ENCODE results near the gene FTSJ1. TPM values are rescaled to one million over a fixed set of nuclear protein-coding genes. Genes with fewer than 3 reads are reported as not detected.

Gene FTSJ1
- total RNA-seq, 4 donors from 2014 or later: 29.8 to 46.4 (median 42.2) TPM

DNA sequence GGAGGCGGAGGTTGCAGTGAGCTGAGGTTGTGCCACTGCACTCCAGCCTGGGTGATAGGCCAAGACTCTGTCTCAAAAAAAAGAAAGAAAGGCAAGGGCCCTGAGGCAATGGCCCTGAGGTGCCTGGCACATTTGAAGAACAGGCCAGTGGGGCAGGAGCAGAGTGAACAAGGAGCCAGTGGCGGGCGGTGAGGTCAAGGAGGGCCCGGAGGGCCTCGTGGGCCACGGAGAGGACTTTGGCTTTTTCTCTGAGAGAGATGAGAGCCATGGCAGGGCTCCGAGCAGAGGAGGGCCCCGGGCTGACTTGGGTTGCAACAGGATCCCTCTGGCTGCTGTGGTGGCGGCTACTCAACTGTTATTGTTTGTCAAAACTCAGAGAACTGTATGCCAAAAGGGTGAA is 13.3 kb downstream of the FTSJ1 start:
- intact Hi-C loops (cut with DNase I; ENCODE audit: low total_unique reads): no loop called here
- WGBS, 2 donors: 64 to 72% methylated on average over 9 of the region's 9 CpGs
- no peak for DNase-seq (ENCODE audit: low spot score in 2 of 2)
- TF ChIP-seq, protein P1, sequence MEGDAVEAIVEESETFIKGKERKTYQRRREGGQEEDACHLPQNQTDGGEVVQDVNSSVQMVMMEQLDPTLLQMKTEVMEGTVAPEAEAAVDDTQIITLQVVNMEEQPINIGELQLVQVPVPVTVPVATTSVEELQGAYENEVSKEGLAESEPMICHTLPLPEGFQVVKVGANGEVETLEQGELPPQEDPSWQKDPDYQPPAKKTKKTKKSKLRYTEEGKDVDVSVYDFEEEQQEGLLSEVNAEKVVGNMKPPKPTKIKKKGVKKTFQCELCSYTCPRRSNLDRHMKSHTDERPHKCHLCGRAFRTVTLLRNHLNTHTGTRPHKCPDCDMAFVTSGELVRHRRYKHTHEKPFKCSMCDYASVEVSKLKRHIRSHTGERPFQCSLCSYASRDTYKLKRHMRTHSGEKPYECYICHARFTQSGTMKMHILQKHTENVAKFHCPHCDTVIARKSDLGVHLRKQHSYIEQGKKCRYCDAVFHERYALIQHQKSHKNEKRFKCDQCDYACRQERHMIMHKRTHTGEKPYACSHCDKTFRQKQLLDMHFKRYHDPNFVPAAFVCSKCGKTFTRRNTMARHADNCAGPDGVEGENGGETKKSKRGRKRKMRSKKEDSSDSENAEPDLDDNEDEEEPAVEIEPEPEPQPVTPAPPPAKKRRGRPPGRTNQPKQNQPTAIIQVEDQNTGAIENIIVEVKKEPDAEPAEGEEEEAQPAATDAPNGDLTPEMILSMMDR (IDR thresholded peaks at IDR 0.05): no peak
- TF ChIP-seq POLR2A (IDR thresholded peaks at IDR 0.05): no peak
- H3K4me3 ChIP-seq (ENCODE audit: low read depth, poor library complexity, severe bottlenecking): no peak overlapping the region

DNA sequence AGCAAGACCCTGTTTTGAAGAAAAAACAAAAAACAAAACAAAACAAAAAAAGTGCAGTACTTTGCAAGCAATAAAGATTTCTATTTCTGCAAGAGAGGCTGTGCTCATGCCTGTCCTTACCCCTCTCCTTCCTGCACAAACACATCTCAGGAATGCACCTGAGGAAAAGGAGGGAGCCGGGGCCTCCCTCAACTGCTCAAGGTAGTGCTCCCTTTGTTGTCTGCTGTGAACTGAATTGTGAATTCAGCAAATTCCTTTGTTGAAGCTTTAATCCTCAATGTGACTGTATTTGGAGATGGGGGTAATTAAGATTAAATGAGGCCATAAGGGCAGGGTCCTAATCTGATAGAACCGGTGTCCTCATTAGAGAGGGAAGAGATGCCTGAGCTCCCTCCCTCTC is 13.9 kb downstream of the FTSJ1 start:
- intact Hi-C loops (cut with DNase I; ENCODE audit: low total_unique reads): no loop called here

DNA sequence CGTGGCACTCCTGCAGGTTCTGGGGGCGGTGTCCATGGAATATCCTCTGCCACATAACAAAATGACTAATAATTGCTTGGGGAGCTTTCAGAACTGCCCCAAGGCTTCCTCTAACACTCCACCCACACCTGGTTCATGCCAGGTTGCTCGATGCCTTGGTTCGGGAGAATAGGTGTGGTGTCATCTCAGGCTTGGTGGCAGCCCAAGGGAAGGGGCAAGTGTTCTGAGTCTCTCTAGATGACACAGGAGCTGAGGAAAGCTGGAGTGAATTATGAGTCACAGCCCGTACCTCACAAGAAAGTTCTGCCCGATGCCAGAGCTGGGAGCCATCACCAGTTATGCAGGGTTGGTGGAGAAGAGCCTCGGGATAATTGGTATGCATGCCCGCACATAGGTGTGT is 14.7 kb downstream of the FTSJ1 start:
- no peak overlapping the region for H3K4me3 ChIP-seq (ENCODE audit: low read depth, poor library complexity, severe bottlenecking)
- no peak for TF ChIP-seq POLR2A (IDR thresholded peaks at IDR 0.05)
- TF ChIP-seq, protein P1 (IDR thresholded peaks at IDR 0.05): no peak
- WGBS, 2 donors: 47 to 53% methylated on average over 8 of the region's 8 CpGs
- DNase-seq (ENCODE audit: low spot score in 2 of 2): peak in 1 of 2 donors; percentile 20
- intact Hi-C loops (cut with DNase I; ENCODE audit: low total_unique reads): no loop called here

More for the DNA sequence above, 13.9 kb downstream of the FTSJ1 start:
- WGBS, 2 donors: 31 to 63% methylated on average over 2 of the region's 2 CpGs
- TF ChIP-seq, protein P1 (IDR thresholded peaks at IDR 0.05): no peak
- TF ChIP-seq POLR2A (IDR thresholded peaks at IDR 0.05): no peak
- H3K4me3 ChIP-seq (ENCODE audit: low read depth, poor library complexity, severe bottlenecking): no peak overlapping the region
- no peak for DNase-seq (ENCODE audit: low spot score in 2 of 2)

DNA sequence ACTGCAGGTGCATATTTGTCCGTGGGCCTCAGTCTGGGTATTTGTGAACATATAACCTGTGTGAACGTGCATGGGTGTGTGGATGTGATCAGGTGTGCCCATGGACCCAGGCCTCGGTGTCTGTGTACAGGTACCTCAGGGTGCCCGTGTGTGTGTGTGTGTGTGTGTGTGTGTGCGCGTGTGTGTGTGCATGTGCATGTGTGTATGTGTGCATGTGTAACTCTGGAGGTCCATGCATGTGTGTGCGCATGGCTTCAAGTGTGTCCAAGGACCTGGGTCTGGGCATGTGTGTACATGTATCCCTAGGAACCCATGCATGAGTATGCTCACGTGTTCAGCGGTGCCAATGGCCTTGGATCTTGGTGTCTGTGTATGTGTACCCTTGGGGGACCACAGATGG is 15.8 kb downstream of the FTSJ1 start:
- no peak for DNase-seq (ENCODE audit: low spot score in 2 of 2)
- H3K4me3 ChIP-seq (ENCODE audit: low read depth, poor library complexity, severe bottlenecking): no peak overlapping the region
- TF ChIP-seq POLR2A (IDR thresholded peaks at IDR 0.05): no peak
- TF ChIP-seq, protein P1 (IDR thresholded peaks at IDR 0.05): no peak
- intact Hi-C loops (cut with DNase I; ENCODE audit: low total_unique reads): no loop called here
- WGBS, 2 donors: 86 to 96% methylated on average over 4 to 9 of the region's 9 CpGs

DNA sequence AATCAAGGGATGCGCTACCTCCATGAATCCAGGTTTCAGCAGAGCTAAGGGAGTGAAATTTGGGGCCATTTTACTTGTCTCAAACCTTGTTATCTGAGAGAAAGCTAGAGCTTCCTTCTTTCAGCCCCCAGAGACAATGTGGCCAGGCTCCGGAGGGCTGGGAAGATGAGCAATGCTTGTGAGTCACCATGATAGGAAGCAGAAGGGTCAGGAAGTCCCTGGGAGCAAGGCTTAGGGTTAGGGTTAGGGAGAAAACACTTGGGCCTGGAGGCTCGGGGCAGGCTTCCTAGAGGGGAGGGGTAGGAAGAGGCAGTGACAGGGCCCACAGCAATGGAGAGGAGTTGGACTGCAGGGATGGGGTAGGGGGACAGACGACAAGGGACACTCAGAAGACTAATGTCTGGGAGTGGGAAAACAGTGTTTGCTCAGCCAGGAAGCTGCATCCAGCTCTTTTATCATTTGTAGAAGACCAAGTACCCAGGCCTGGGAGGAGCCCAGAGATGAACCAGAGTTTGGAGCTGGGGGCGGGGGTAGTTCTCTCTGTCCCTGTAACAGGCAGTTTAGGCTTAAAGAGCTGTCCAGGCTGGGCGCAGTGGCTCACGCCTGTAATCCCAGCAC is 16.4 kb downstream of the FTSJ1 start:
- DNase-seq (ENCODE audit: low spot score in 2 of 2): no peak
- TF ChIP-seq POLR2A (IDR thresholded peaks at IDR 0.05): no peak
- 67 to 68% methylated on average over 7 of the region's 7 CpGs for WGBS, 2 donors
- no peak overlapping the region for H3K4me3 ChIP-seq (ENCODE audit: low read depth, poor library complexity, severe bottlenecking)
- intact Hi-C loops (cut with DNase I; ENCODE audit: low total_unique reads): no loop called here

DNA sequence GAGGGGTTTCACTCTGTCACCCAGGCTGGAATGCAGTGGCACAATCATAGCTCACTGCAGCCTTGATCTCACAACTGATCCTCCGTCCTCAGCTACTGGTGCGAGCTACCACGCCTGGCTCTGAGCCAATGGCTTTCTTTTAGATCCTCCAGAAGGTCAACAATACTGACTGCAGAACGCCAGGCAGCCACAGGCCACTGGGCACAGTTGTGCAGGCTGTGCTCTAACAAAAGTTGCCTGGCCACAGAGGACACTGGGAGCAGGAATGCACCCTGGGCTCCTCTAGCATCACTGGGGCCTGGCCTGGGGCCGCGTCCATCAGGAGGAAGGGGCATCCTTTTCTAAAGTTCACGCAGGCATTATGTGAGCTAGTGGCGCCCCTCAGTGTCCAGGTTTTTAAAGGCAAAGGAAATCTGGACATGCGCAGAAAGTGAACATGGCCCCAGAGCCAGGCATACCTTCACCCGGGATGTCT is 17.9 kb downstream of the FTSJ1 start:
- no peak for TF ChIP-seq POLR2A (IDR thresholded peaks at IDR 0.05)
- TF ChIP-seq, protein P1 (IDR thresholded peaks at IDR 0.05): no peak
- DNase-seq (ENCODE audit: low spot score in 2 of 2): no peak
- no peak overlapping the region for H3K4me3 ChIP-seq (ENCODE audit: low read depth, poor library complexity, severe bottlenecking)
- intact Hi-C loops (cut with DNase I; ENCODE audit: low total_unique reads): no loop called here
- WGBS, 2 donors: 44 to 57% methylated on average over 4 to 10 of the region's 10 CpGs
